Activated B cell treated with CpG ODN at 0.5 μM for 24 hours (primary cell): ENCODE results near the gene BCOR. TPM values are rescaled to one million over a fixed set of nuclear protein-coding genes. Genes with fewer than 3 reads are reported as not detected.
A peak's percentile ranks its signal among the peaks of the same experiment; 100 is the strongest.

Source experiments
- ATAC-seq: fragments of 200-7000 bp; cut with Tn5 transposase; one replicate; pipeline ENCODE4 v1.10.0; 2021; ENCODE audit warnings: low read depth, mild to moderate bottlenecking, moderate library complexity
- CTCF ChIA-PET: fragments of 350-600 bp; sonication (Branson Sonifier 250); formaldehyde crosslinking; loops from one replicate; lab custom pipeline; 2021; ENCODE audit warnings: antibody characterized with exemption; lab: Charles Lee
- POLR2A ChIA-PET: fragments of 350-600 bp; sonication (Branson Sonifier 250); formaldehyde crosslinking; loops from one replicate; lab custom pipeline; 2021; ENCODE audit warnings: antibody characterized with exemption; lab: Charles Lee
- DNase-seq: peaks from one replicate; pipeline ENCODE4 v3.0.0; 2022
- H3K27ac Mint-ChIP-seq: one replicate; pipeline ENCODE4 v1.8.0; 2020; ENCODE audit warnings: mixed read lengths
- H3K27me3 Mint-ChIP-seq: one replicate; pipeline ENCODE4 v1.8.0; 2021; ENCODE audit warnings: mixed read lengths
- H3K36me3 Mint-ChIP-seq: one replicate; pipeline ENCODE4 v1.8.0; 2021; ENCODE audit warnings: low read depth, mixed read lengths
- H3K4me1 Mint-ChIP-seq: one replicate; pipeline ENCODE4 v1.8.0; 2021; ENCODE audit warnings: mixed read lengths
- H3K4me3 Mint-ChIP-seq: one replicate; pipeline ENCODE4 v1.8.0; 2020; ENCODE audit warnings: mild to moderate bottlenecking, mixed read lengths
- H3K9me3 Mint-ChIP-seq: one replicate; pipeline ENCODE4 v1.8.0; 2020; ENCODE audit warnings: mixed read lengths
- CTCF ChIP-seq: fragments of 200-600 bp; IDR thresholded peaks from one replicate; pipeline ENCODE4 v1.8.0; 2022; ENCODE audit warnings: antibody characterized with exemption, mild to moderate bottlenecking
- intact Hi-C: fragments of 100-400 bp; cut with micrococcal nuclease; formaldehyde crosslinking; loops from one replicate; pipeline ENCODE4 v1.15.1; 2024
- total RNA-seq: library from RNA; stranded (reverse); gene quantifications from 2 replicates; pipeline ENCODE4 v1.2.3, GENCODE V29; 2022

BCOR gene
- total RNA-seq, 1 donor from 2014 or later: 59.3 TPM

DNA sequence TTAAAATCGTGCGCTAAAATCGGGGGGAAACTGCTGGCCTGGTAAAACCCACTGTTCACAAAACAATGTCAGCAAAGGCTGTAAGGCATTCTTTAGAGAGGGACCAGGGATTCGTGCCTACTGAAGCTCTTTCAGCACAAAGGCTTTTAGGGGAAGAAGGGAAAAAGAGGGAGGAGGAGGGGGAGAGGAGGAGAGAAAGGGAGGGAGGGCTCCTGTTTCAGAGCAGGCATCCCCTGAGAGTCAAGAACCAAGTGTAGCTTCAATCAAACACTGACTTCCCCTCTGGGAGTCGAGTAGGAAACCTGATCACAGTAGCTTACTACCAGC is 9.5 kb downstream of the BCOR start:
- intact Hi-C loops: no loop called here
- H3K9me3 Mint-ChIP-seq: no peaks in the 10 kb centered on the region
- no peak for DNase-seq
- no peak for ATAC-seq
- H3K4me1 Mint-ChIP-seq: peaks cover 71% of the 10 kb centered on the region
- H3K27me3 Mint-ChIP-seq: no peaks in the 10 kb centered on the region
- peaks cover 12% of the 10 kb centered on the region for H3K36me3 Mint-ChIP-seq
- POLR2A ChIA-PET: interaction anchor here (0.7 to 4.7 kb wide), 3 partner anchors 10 to 82 kb away, joined by 5 to 23 read pairs (median 9); partner anchors contain the start of gene BCOR
- H3K27ac Mint-ChIP-seq: no peak overlapping the region
- CTCF ChIA-PET: no interaction called here
- no peak overlapping the region for H3K4me3 Mint-ChIP-seq
- TF ChIP-seq CTCF: no peak

DNA sequence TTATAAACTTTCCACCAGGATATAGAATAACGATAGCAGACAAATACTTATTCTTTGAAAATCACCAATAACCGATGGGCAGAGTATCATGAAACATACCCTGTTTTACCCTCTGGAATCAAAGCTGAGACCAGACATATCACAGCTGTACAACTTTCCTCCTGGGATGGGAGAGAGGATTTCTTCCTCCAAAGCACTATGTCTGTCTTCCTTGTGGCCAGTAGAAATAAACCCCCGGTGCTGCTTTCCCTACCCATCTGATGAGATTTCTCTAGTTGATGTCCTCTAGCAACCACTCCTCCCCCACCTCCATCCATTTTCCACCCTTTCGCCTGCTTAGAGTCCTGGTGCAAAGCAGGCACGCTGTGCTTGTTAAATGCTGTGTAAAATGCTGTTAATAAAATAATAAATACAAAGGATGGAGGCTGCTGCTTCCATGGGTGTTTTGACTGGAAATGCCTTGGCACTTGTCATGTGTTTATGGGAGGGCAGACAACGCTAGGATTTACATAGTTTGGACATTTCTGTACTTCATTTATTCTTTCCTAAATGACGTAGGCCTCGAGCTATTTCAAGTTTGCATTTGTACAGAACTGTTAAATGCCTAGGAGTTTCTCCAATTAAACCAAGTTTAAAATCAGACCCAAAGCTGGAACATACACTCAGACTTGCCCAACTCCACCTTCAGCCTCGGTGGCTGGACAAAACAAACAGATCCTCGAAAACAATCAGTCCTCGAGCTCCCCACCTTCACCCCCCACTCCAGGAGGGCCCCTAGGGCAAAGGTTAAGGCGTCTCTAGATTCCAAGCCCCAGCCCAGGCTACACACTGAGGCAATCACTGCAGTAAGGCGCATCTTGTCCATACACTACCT is 10.1 kb downstream of the BCOR start:
- H3K27me3 Mint-ChIP-seq: no peaks in the 10 kb centered on the region
- H3K4me1 Mint-ChIP-seq: peaks cover 67% of the 10 kb centered on the region
- no peak for TF ChIP-seq CTCF
- intact Hi-C loops: no loop called here
- POLR2A ChIA-PET: interaction anchor here (0.7 to 4.7 kb wide), 3 partner anchors 10 to 83 kb away, joined by 5 to 23 read pairs (median 9); partner anchors contain the start of gene BCOR
- CTCF ChIA-PET: no interaction called here
- no peak overlapping the region for H3K27ac Mint-ChIP-seq
- ATAC-seq: no peak
- H3K36me3 Mint-ChIP-seq: peaks cover 7% of the 10 kb centered on the region
- no peak overlapping the region for H3K4me3 Mint-ChIP-seq
- DNase-seq: no peak
- H3K9me3 Mint-ChIP-seq: no peaks in the 10 kb centered on the region

GRCh38 chrX:40086569-40087335 is 11.0 kb downstream of the BCOR start:
- CTCF ChIA-PET: no interaction called here
- DNase-seq (no peak), ATAC-seq (no peak)
- H3K4me1 Mint-ChIP-seq: peaks cover 68% of the 10 kb centered on the region
- no peak overlapping the region for H3K27ac Mint-ChIP-seq
- TF ChIP-seq CTCF: no peak
- intact Hi-C loops: no loop called here
- POLR2A ChIA-PET: interaction anchor here (4.7 kb wide), 1 partner anchor 11 kb away, joined by 23 read pairs; the partner anchor contains the start of gene BCOR
- H3K27me3 Mint-ChIP-seq: no peaks in the 10 kb centered on the region
- no peaks in the 10 kb centered on the region for H3K9me3 Mint-ChIP-seq
- peaks cover 7% of the 10 kb centered on the region for H3K36me3 Mint-ChIP-seq
- H3K4me3 Mint-ChIP-seq: no peak overlapping the region

- Mint-ChIP-seq H3K4me1 (peaks cover 63% of the 10 kb centered on the region), H3K9me3 (no peaks in the 10 kb centered on the region), H3K36me3 (peaks cover 8% of the 10 kb centered on the region), H3K27me3 (no peaks in the 10 kb centered on the region), H3K27ac (no peak overlapping the region), H3K4me3 (no peak overlapping the region)
- CTCF ChIA-PET: no interaction called here
- TF ChIP-seq CTCF: no peak
- POLR2A ChIA-PET: interaction anchor here (4.7 kb wide), 1 partner anchor 12 kb away, joined by 23 read pairs; the partner anchor contains the start of gene BCOR
- no peak for DNase-seq
- ATAC-seq: no peak
- intact Hi-C loops: no loop called here
Observed at GRCh38 chrX:40085714-40086113, 12.0 kb downstream of the BCOR start.

DNA sequence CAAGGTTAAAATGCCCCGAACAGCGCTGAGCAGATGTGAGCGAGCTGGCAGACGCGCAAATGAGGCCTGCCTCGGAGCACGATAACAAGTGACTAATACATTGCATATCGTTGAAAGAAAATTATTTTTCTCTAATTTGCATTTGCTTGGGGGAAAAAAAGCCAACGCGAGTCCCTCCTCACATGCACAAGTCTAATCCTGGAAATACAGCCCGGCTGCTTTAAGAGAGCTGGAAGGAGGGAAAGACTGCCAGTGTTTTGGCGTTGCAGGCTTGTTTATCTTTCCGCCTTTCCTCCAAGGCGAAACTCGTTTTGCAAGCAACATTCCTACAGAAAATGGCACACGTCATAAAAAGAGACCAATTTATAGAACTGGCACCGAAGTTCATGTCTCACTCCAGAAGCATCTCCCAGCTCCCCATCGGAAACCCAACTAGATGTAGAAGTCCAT is 12.6 kb downstream of the BCOR start:
- peak overlapping the region; percentile 44 for H3K4me3 Mint-ChIP-seq

More for the DNA sequence above, 12.6 kb downstream of the BCOR start:
- no peak for DNase-seq
- TF ChIP-seq CTCF: no peak
- ATAC-seq: no peak
- Mint-ChIP-seq H3K27me3 (no peaks in the 10 kb centered on the region), H3K4me1 (peaks cover 62% of the 10 kb centered on the region), H3K36me3 (peaks cover 12% of the 10 kb centered on the region), H3K27ac (no peak overlapping the region), H3K9me3 (no peaks in the 10 kb centered on the region)
- intact Hi-C loops: no loop called here
- POLR2A ChIA-PET: interaction anchor here (0.6 to 4.7 kb wide), 5 partner anchors 8 to 353 kb away, joined by 3 to 23 read pairs (median 3); partner anchors contain the start of gene BCOR
- CTCF ChIA-PET: no interaction called here
